Measurements from ENCODE around the gene HSPA9.

The HSPA9 gene

DNA sequence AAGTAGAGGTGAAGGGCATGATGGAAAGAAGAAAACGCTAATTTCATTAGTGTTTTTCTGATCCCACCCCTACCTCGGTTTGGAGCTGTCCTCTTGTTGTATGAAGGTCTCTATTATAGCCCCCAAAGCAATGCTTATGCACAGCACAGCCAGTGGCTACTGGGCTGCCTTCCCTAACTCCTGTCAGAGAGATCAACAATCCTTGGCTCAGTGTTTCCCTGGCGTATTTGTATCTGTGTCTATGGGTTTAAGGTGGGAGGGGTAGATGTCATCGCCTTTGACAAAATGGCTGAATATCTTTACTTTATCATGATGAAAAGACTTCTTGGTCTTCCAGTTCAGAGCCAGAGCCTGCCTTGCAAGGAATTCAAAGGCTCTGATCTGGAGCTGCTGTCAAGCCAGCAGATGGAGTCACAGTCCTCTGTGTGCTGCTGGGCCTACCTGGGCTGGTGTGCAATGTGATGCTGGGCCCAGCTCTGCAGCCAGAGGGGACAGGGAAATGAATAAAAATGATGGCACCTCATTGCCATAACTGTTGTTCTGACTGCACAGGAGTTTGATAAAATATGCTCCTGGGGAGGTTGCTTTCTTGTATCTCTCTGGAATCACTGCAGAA, 20.1 kb upstream of the HSPA9 start:
- no peak for DNase-seq

DNA sequence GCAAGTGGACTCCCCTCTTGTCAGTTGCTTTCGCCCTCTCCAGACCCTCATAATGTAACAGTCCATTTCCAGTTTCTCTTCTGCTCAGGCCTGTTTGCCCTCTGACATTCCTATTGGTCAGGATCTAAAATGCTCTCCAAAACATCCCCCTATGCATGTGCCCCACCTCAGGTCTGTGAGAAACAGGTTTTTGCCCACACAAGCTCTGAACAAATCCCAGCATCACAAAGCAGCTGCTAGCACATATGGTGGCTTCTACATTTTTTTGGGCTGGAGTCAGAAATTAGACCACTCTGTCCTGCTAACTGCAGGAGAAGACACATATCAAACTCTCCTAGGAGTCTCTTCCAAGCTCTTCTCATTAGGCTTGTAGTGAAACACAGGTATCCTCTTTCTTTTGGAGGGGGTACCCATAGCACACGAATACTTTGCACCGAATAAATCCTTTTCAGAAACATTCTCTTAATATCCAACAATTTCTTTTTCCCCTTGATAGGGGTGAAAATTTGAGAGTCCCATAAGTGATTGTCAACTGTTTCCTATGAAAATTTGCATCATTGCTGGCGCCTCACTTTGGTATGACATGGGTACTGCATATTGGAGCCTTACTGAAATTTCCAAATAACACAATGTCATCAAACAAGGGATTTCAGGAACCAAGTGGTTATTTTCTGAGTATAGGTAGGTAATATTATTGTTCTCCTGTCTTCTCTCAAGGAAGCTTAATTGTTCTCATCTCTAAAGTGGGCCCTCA, 19.3 kb upstream of the HSPA9 start:
- no peak for DNase-seq

DNA sequence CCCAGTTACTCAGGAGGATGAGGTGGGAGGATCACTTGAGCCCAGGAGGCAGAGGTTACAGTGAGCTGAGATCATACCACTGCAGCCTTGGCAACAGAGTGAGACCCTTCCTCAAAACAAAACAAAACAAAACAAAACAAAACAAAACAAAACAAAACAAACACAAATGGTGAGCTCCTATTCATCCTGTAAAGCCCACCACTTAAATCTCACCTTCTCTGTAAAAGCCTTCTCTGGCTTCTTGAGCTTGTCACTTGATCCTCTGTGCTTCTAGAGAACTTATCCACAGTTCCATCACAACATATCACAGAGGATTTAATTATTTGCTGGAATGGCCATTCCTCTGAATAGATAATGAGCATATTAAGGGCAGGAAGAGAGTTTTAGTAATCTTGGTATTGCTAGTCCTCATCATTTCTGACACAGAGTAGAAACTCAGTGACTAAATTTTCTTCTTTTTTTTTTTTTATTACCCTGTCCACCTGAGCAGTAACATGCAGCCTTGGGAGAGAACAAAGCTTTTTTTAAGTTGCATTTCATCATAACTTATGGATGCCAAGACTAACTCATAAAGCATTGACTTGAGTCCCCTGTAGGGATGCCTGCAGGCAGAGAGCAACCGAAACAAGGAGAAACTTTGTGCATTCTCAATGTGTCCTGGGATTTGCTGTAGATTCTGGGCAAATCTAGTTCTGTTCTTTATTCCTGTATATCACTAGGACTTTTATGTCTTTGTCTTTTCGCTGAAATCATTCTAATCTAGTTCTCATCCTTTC, 13.0 kb upstream of the HSPA9 start:
- DNase-seq, result no peak

DNA sequence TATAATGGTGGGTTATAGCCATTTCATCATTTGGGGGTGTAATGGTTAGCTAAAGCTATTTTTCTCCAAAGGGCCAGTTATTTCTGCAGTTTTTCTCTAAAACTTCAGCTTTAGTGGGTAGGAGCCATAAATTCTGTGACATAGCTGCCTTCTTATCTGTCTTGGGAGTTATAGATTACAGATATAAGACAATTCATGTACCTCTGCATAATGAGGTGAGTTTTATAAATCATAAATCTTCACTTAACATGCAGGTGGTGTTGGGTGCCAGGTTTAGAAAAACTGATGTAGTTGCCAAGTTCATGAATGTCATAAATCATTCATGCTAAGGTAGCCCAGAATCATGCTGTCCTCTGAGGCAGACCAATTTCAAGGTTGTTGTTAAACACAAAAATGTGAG, 10.0 kb upstream of the HSPA9 start:
- DNase-seq, result no peak

DNA sequence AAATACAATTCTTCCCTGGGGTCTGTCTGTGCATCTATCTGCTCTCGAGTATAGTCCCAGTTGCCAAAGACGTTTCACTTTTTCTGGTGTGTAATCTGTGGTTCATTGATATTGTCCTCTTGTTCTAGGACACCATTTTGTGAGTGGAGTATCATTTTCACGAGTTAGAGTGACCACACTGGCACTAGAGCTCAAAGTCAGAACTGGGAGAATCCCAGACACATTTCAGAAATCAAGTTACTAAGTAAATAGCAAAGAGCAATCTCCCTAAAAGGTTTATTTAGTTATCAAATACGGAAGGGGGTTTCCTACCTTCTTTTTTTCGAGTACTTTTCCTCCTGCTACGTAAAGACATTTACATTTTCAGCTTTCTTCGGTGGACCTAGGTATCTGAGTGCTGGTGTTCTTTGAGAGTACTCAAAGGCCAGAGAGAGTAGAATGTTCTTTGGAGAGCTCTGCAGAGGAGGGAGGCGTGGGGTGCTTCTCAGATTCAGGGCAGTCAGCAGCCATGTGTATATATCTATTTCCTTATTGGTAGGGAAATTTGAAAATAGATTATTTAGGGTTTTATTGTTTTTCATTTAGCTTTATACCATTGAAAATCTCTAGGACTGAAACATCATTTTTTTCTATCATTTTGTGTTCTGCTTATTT, 8.9 kb upstream of the HSPA9 start:
- DNase-seq, result no peak

DNA sequence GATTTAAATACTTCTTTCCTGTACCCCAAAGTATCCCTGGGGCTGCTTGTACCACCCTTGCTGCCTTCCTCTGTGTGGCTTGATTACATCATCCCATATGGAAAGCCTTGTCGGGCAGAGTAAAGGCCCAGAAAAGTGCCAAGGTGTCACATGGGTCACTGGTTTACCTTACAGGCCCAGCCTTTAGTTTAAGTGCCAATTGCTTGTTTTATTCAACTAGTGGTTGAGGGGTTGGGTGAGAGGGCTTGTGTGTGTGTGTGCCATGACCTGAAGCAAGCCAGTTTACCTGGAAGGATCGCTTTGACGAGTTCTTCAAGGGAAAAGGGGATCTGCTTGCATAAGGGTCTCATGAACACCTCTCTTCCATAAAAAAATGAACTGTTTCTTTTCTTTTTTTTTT, 7.8 kb upstream of the HSPA9 start:
- no peak for DNase-seq

DNA sequence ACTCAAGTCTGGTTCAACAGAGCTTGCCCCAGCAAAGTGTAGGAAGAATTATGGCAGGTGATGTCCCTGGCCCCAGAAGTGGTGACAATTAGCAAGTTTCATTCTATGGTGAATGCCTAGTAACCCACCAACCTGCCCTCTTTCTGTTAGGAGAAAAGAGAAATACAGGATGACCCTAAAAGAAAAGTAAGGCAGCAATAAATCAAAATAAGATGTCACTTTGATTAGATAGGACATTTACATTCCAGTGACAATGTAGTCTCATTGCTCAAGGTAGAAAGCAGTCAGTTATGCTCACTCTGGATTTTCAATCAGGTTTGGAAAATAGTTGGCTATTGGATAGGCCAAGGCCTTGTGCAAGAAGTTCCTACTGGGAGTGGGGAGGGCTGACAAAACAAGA, 5.6 kb upstream of the HSPA9 start:
- no peak for DNase-seq

DNA sequence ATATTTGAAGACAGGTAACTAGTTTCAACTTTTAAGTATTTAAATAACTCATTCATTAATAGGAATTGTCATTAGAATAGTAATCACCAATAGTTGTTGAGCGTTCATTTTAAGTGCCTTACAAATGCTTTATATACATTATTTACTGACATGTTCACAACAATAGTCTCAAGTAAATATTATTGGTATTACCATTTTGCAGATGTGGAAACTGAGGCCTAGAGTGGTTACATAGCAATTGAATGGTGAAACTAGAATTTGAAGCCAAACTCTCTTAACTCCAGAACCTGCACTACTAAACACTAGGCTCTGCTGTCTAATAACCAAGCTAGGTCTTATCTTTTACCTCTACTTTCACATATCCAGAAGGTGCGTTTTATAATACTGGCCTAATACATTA, 4.8 kb upstream of the HSPA9 start:
- no peak for DNase-seq

DNA sequence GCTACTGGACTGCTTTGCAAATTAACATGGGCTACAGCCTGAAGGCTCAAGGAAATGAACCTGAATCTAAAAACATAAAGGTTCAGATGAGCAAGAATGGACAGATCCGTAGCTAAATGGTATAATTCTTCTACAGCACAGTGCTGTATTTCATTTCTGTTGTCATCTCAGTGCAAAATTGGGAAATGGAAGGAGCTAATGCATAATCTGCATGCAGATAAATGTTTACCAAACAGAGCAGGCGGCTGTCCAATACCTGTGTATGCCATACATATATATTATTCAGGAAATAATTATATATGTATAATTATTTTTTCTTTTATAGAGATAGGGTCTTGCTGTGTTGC, 4.3 kb upstream of the HSPA9 start:
- no peak for DNase-seq

DNA sequence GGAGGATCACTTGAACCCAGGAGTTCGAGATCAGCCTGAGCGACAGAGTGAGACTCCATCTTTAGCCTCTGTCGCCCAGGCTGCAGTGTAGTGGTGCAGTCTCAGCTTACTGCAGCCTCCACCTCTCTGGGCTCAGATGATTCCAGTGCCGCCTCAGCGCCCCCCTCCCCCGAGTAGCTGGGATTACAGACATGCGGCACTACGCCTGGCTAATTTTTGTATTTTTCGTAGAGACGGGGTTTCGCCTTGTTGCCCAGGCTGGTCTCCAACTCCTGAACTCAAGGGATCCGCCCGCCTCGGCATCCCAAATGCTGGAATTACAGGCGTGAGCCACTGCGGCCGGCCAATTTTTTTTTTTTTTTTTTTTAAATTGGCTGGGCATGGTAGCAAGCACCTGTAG, 2.3 kb upstream of the HSPA9 start:
- no peak for DNase-seq

DNA sequence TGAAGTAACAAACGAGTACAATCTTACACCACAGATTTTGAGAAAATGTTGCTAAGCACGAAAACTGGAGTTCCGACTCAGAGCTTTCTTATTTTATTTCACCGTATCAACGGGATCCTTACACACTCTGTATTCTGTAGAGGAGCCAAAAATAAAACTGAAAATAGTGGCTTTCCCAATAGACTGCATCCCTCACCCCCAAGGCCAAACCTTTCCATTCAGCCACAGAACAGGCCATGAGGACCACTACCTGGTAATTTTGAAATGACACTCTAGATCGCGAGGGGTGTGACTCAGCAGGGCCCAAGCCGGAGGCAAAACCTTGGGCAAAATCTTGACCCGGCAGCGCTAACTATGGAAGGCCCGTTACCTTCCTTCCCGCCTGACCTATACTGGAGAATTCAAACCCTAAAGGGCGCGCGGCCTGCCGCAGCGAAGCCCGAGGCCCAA, 432 bp downstream of the HSPA9 start:
- DNase-seq, result no peak

DNA sequence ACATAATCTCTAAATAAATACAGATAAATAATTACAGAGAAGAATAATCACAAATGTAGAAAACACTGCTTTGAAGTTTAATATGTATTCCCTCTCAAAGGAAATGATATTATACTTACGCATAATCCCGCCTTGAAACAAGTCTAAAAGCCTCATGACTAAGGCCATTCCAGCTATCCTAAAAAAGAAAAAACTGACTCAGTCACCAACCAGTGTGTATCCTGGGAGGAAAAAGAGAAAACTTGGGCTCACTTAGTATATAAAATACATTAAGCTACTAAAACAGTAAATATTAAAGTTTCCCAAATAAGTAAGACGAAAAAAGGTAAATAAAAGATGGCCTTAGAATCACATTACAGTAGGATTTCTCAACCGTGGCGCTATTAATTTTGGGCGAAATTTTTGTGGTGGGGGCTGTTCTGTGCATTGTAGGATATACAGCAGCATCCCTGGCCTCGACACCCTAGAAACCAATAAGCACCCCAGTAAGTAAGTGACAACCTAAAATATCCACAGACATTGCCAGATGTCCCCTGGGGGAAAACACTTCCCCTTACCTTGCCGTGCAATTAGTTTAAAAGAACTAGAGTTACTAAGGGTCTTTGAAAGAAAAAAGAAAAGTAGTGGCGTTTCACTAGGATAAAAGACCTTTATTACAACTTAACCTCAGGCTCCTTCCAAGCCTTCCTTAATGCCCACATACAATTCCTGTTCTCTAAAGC, 1.1 kb downstream of the HSPA9 start:
- no peak for DNase-seq

DNA sequence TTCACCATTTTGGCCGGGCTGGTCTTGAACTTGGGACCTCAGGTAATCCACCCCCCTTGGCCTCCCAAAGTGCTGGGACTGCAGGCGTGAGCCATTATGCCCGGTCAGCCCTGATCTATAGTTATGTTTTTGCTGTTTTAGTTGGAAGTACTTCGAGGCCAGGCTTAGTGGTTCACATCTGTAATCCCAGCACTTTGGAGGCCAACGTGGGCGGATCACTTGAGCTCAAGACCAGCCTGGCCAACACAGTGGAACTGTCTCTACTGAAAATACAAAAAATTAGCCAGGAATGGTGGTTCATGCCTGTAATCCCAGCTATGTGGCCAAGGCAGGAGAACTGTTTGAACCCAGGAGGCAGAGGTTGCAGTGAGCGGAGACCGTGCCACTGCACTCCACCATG, 2.0 kb downstream of the HSPA9 start:
- no peak for DNase-seq

DNA sequence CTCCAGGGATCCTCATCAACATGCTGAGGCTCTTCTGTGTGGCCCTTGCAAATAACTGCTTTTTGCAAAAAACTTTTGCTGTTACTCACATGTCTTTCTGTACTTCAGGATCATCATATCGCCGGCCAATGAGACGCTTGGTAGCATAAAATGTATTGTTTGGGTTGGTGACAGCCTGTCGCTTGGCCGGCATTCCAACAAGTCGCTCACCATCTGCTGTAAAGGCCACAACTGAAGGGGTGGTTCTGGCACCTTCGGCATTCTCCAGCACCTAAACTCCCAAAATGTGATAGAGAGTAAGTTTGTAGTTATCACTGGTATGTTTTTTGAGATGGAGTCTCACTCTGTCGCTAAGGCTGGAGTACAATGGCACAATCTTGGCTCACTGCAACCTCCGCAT, 4.3 kb downstream of the HSPA9 start:
- no peak for DNase-seq

DNA sequence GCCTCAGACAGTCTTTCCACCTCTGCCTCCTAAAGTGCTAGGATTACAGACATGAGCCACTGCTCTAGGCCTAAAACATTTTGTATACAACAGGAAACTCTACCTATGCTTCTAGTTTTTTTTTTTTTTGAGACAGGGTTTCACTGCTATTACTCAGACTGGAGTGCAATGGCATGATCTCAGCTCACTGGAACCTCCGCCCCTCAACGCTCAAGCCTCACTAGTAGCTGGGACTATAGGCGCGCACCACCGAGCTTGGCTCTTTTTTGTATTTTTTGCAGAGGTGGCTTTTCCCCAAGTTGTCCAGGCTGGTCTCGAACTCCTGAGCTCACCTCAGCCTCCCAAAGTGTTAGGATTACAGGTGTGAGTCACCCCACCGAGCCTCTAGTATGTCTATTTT, 5.4 kb downstream of the HSPA9 start:
- DNase-seq, result no peak

DNA sequence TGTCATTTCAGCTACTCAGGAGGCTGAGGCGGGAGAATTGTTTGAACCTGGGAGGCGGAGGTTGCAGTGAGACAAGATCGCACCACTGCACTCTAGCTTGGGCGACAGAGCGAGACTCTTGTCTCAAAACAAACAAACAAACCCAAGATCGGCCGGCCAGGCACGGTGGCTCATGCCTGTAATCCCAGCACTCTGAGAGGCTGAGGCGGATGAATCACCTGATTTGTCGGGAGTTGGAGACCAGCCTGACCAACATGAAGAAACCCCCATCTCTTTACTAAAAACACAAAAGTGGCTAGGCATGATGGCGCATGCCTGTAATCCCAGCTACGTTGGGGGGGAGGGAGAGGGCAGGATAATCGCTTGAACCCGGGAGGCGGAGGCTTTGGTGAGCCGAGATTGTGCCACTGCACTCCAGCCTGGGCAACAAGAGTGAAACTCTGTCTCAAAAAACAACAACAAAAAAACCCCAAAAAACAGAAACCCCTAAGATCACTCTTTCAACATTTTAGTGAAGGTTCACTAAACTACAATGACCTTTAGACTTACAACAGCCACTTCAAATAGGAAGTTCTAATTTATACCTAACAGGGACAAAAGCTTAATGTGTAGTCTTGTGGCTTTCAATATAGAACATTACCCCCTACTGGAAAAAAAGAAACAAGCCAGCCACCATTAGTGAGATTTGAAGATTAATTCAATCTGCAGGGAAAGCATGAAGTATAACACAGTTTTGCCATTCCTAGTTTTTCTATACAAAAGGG, 7.0 kb downstream of the HSPA9 start:
- no peak for DNase-seq

DNA sequence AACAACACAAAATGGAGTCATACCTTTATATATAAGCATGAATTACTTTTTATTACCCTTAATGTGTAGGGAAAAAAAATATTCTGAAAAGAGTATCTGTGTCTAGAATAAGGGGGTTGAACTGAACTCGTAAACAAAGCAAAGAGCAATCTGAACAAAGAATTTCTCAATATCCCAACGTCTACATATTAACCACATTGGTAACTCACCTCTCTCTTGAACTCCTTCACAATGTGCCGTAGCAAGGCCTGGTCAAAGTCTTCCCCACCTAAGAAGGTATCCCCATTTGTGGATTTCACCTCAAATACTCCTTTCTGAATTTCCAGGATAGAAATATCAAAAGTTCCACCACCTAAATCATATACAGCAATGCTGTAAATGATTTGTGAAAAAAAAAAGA, 8.4 kb downstream of the HSPA9 start:
- no peak for DNase-seq

DNA sequence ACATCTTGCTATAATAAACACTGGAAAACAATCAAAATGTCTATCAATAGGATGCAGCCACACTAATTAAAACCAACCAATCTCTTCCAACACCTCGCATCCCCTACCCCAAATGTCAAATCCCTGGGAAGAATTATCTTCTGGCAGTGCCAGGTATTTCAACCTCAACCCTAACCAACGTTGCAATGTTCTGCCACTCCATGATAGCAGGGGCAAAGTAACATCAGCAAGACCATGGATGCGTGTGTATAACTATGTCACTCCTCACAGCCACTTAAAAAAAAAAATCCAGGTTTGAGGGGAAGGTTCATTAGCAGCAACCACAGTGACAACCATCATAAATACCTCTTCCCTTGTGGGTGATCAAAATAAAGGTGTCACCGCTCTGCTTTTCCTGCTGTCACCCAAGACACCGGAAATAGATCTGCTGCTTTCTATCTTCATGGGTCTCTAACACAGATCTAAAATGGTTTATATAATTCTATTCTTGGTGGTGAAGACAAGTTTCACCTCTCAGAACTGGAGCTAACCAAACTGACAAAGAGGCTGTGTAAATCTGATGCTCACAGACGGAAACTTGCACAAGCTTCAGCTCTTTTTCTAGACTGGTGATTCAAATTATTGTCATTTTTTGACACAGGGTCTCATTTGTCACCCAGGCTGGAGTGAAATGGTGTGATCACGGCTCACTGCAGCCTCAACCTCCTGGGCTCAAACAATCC, 9.9 kb downstream of the HSPA9 start:
- DNase-seq, result no peak

DNA sequence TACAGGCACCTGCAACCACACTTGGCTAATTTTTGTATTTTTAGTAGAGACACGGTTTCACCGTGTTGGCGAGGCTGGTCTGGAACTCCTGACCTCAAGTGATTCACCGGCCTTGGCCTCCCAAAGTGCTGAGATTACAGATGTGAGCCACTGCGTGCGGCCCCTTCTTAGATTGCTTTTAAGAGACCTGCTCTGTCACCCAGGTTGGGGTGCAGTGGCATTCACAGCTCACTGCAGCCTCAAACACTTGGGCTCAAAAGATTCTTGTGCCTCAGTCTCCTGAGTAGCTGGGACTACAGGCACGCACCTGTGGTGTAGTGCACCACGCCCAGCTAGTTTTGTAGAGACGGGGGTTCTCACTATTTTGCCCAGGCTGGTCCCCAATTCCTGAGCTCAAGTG, 11.0 kb downstream of the HSPA9 start:
- DNase-seq, result no peak

DNA sequence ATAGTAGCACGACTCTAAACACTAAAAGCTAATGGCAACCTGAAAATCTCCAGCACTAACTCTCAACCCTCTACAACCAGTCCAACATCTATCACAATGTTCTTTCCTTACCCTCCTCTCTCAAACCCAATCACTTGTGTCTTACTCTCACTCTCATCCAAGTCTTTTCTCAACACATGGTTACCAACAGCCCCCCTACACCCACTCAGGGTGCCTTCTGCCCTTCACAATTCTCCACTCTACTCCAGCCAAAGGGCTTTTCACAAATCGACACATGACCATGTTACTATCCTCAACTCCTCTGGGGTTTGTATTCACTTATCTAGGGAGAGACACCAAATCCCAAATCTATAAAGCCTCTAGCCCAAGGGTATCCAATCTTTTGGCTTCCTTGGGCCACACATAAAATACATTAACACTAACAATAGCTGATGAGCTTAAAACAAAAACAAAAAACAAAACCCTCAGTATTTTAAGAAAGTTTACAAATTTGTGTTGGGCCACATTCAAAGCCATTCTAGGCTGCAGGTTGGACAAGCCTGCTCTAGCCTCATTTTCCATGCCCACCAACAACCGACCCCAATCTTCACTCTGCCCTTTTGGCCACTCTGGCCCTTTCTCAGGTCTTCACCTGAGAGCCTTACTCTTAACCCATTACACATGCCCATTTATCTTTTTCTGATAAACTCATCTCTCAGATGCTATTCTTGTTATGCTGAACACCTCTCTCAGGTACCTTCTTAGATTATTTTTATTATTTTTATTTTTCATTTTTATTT, 11.7 kb downstream of the HSPA9 start:
- DNase-seq, result no peak

DNA sequence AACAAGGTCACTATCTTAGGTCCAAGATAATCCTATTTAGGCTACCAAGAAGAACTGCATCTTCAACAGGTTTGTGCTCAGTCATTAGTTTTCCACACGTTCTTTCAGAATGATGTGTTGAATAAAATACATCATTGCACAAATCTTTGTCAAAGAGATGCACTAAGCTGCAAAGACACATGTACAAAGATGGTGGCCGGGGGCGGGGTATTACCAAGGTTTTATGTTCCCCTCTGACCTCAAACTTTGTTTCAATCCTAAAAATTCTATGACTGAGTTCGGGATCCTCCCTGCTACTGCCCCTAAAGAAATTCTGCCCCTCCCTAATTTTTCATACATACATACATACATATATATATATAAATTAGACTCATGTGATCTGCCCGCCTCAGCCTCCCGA, 14.2 kb downstream of the HSPA9 start:
- DNase-seq, result no peak

Measured in SIG-M5 (cell line).